Fibroblast of skin of back (primary cell): ENCODE measurements around the gene ATG2A.
"Not testable (repeated sequence)": the region's sequence is repeated elsewhere in the genome, so short reads cannot be mapped to it uniquely, and the experiment has no call there.

ENCODE experiments used
- DNase-seq: peaks from one replicate; pipeline ENCODE4 v3.0.0-alpha.2; 2013

ATG2A gene

DNA sequence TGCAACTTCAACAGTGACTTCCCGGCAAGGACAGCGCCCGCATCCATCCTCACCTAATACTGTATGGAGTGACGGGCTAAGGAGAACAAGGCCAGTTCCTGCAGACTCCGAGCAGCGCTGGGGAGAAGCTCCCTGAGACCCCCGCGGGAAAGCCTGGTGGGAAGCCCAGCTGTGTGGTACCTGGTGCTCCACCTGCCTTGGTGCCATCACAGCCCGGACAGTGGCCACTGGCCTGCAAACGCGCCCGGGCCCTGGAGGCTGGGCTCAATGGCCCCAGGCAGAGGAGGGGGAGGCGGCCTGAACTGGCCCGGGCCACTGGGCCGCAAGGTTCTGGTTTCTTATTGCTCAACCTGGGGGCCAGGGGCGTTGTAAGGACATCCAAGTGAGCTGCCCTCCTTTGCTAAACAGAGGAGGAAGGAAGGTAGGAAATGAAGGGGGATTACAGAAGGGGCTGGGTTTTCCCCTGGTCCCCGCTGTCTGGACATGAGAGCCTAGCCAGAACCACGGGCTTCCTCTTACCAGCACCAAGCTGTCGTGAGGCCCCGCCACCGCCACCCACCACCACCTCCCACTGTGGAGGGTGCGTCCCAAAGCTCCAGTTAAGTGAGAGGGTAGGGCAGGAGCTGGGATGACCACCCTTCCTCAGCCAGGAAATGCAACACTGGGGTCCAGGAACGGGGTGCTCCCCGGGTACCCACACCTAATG, 64.1 kb downstream of the ATG2A start:
- DNase-seq, result no peak

DNA sequence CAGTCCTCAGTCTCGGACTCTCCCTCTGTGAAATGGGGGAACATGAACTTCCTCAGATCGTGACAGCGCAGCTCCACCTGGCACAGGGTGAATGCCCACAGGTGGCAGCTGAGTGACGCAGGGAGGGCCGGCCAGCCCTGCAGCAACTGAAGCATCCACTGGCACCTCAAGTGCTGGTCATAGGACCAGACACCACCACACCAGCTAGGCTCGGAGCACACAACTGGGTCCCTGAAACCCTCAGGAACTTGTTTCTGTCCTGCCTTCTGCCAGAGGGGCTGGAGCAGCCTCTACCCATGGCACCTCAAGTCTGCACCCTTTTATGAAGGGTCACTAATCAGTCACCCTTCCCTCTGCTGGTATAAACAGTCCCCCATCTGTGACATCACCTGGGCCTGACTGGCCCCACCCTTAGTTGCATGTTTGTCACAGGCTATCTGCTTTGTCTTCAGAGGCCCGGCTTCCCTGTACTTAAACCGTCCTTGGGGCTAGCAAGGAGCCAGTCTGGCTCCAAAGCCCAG, 65.1 kb downstream of the ATG2A start:
- no peak for DNase-seq

DNA sequence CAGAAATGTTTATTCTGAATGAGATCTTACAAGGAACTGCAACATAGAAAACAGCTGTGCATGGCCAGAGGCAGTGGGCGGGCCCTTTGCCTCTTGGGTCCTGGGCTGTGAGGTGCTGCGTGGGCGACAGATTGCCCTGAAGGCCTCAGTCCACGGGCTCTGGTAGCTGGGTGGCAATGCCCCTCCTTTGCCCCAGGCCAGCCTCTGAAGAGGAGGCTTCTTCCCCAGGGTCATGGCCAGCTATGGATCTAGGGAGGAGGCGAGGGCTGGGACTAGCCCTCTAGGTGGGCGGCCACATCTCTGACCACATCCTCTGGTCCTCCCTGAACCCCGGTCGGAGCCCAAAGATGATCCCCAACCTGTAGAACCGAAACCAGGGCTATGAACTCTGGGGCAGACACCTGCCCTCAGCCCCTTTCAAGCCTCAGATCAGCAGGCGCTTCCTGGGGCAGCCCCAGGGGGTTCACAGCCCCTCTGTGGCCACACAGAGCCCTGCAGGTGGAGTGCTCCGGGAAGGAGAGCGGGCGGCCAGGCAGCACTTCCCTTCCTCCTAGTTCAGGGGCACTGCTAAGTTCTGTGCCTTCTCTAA, 65.9 kb downstream of the ATG2A start:
- DNase-seq, result no peak

GRCh38 chr11:64849598-64850356, 67.2 kb downstream of the ATG2A start:
- no peak for DNase-seq

DNA sequence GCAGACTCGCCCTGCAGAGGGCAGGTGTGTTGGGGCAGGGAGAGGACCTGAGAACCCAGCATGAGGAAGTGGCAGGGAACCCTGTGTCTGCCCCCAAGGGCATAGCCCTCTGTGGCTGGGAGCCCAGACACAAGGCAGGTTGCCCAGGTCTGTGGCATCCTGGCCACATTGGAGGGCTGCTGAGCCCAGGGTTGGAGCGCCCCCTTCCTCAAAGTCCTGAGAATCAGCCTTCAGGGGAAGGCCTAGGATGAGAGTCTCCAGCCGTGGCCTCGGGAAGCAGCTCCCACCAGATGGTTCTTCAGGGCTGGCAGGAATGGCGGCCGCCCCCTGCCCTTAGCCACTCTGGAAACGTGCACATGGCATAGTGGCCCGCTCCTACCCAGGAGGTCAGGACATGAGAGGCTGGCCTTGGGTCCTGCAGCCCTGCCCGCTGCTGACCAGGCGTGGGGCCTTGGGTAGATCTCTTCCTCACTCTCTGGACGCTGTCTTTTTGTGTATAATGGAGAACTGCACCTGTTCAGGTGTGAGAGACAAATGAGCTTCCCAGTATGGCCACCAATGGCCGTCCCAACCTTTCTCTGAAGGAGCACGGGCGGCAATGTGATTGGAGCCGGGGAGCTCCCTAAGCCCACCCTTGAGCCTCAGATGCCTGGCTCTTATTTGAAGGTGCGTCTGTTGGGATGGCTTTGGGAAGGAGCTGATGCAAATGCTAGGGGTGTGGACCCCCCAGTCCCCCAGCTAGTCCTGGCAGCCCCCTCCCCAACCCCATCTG, 68.0 kb downstream of the ATG2A start:
- DNase-seq, result no peak

DNA sequence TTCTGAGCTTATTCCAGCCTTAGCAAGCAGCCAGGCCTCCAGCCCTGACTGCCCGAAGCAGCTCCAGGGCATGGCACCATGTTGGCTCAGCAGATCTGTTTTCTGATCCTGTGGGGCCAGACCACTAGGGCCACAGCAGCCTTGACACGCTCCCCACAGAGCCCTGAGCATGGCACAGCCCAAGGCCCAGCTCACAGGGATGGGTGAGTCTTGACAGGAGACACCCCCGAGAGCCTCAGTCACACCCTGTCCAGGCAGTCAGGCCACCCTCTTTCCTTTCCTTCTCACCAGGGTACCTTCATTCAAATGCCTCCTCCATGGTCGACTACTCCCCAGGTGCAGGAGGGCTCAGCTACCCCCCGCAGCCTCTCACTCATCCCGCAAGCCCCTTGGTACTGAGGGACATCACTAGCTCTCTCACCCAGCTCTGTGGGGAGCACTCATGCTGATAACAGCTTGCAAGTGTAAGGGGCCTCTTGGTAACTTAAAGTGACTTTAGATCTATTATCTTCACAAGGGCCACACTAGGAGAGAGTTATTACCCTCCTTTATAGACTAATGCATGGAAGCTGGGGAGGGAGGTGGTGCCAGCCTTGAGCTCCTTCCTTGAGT, 68.7 kb downstream of the ATG2A start:
- no peak for DNase-seq

- DNase-seq, result peak; percentile 88
Measured at GRCh38 chr11:64846998-64847666, 69.9 kb downstream of the ATG2A start.

DNA sequence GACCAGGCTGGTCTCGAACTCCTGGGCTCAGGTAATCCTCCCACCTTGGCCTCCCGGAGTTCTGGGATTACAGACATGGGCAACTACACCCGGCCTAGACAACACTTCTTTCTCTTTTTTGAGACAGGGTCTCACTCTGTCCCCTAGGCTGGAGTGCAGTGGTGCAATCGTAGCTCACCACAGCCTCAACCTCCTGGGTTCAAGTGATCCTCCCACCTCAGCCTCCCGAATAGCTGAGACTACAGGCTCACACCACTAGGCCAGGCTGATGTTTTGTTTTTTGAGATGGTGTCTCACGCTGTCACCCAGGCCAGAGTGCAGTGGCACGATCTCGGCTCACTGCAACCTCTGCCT, 71.3 kb downstream of the ATG2A start:
- not testable (repeated sequence) for DNase-seq

- no peak for DNase-seq
Measured at GRCh38 chr11:64845129-64845775, 71.8 kb downstream of the ATG2A start.
